Neuronal stem cell (in vitro differentiated cells): Measurements from ENCODE around the gene FEZF2.
A peak's percentile ranks its signal among the peaks of the same experiment; 100 is the strongest.

Source experiments
- DNase-seq: peaks from one replicate; pipeline ENCODE4 v3.0.0-alpha.2; 2013; ENCODE audit warnings: low spot score
- H2AFZ ChIP-seq: one replicate; pipeline ENCODE4 v1.6.1; 2013; ENCODE audit warnings: mild to moderate bottlenecking, low read length, inconsistent platforms
- H2AK5ac ChIP-seq: 2 replicates; pipeline ENCODE4 v1.6.1; 2013; ENCODE audit warnings: low read depth, mild to moderate bottlenecking, inconsistent platforms, low read length, moderate library complexity, mixed read lengths
- H2BK120ac ChIP-seq: 2 replicates; pipeline ENCODE4 v1.6.1; 2013; ENCODE audit warnings: low read depth, mild to moderate bottlenecking, inconsistent platforms, low read length, moderate library complexity, mixed read lengths
- H2BK12ac ChIP-seq: one replicate; pipeline ENCODE4 v1.6.1; 2013; ENCODE audit warnings: low read length, inconsistent platforms
- H2BK15ac ChIP-seq: 2 replicates; pipeline ENCODE4 v1.6.1; 2013; ENCODE audit warnings: mild to moderate bottlenecking, low read length, inconsistent platforms, mixed read lengths
- H2BK5ac ChIP-seq: one replicate; pipeline ENCODE4 v1.6.1; 2013; ENCODE audit warnings: inconsistent platforms, mild to moderate bottlenecking, low read length, moderate library complexity
- H3K14ac ChIP-seq: one replicate; pipeline ENCODE4 v1.6.1; 2013; ENCODE audit warnings: low read length, inconsistent platforms
- H3K18ac ChIP-seq: 2 replicates; pipeline ENCODE4 v1.6.1; 2013; ENCODE audit warnings: low read length, inconsistent platforms
- H3K23ac ChIP-seq: 2 replicates; pipeline ENCODE4 v1.6.1; 2013; ENCODE audit warnings: low read depth, mild to moderate bottlenecking, mixed read lengths, low read length, inconsistent platforms; ENCODE audit not compliant: poor library complexity
- H3K27ac ChIP-seq: replicated peaks from 3 replicates; pipeline ENCODE4 v1.5.1; 2013; ENCODE audit warnings: low read length, inconsistent platforms
- H3K27me3 ChIP-seq, 3 experiments: 2 replicates each; pipeline ENCODE4 v1.6.1; 2013; ENCODE audit warnings: low read length in 3 of 3, mild to moderate bottlenecking in 2 of 3, inconsistent platforms in 1 of 3, low read depth in 1 of 3, mixed read lengths in 1 of 3, moderate library complexity in 1 of 3; ENCODE audit not compliant: control insufficient read depth in 3 of 3, insufficient read depth in 3 of 3
- H3K36me3 ChIP-seq, 2 donors: replicated peaks in 1 of 2; 2 replicates each; pipeline ENCODE4 v1.6.1; 2013; ENCODE audit warnings: low read length in 2 of 2; ENCODE audit not compliant: control insufficient read depth in 2 of 2, insufficient read depth in 2 of 2
- H3K4ac ChIP-seq: 2 replicates; pipeline ENCODE4 v1.6.1; 2013; ENCODE audit warnings: inconsistent platforms, mild to moderate bottlenecking, low read length, moderate library complexity
- H3K4me1 ChIP-seq, 2 donors: 1 replicate in 1 of 2; 2 replicates in 1 of 2; pipeline ENCODE4 v1.6.1; 2013; ENCODE audit warnings: low read length in 2 of 2, low read depth in 1 of 2; ENCODE audit not compliant: control insufficient read depth in 2 of 2, insufficient read depth in 1 of 2
- H3K4me2 ChIP-seq: one replicate; pipeline ENCODE4 v1.6.1; 2013; ENCODE audit warnings: mild to moderate bottlenecking, low read length, inconsistent platforms; ENCODE audit not compliant: insufficient read depth, poor library complexity, severe bottlenecking
- H3K4me3 ChIP-seq, 2 donors: 2 replicates each; pipeline ENCODE4 v1.5.1; 2013; ENCODE audit warnings: low read length in 2 of 2, mild to moderate bottlenecking in 2 of 2, inconsistent platforms in 1 of 2, moderate library complexity in 1 of 2
- H3K79me1 ChIP-seq: one replicate; pipeline ENCODE4 v1.6.1; 2013; ENCODE audit warnings: low read depth, mild to moderate bottlenecking, inconsistent platforms, low read length, moderate library complexity
- H3K9ac ChIP-seq: one replicate; pipeline ENCODE4 v1.6.1; 2013; ENCODE audit warnings: mild to moderate bottlenecking, low read depth, low read length, inconsistent platforms; ENCODE audit not compliant: poor library complexity
- H3K9me3 ChIP-seq, 2 donors: replicated peaks in 1 of 2; 2 replicates each; pipeline versions ENCODE3 to v1.6.1; 2013; ENCODE audit warnings: low read length in 2 of 2, mild to moderate bottlenecking in 2 of 2, inconsistent platforms in 1 of 2, low read depth in 1 of 2, mixed read lengths in 1 of 2, moderate library complexity in 1 of 2; ENCODE audit not compliant: control insufficient read depth in 2 of 2, insufficient read depth in 1 of 2
- H4K8ac ChIP-seq: one replicate; pipeline ENCODE4 v1.6.1; 2013; ENCODE audit warnings: low read depth, mild to moderate bottlenecking, inconsistent platforms, low read length, moderate library complexity
- H4K91ac ChIP-seq: one replicate; pipeline ENCODE4 v1.6.1; 2013; ENCODE audit warnings: low read length, low read depth, mild to moderate bottlenecking, inconsistent platforms; ENCODE audit not compliant: poor library complexity
- WGBS, 2 donors: extraction: QIAGEN DNeasy Blood & Tissue Kit; methylation state at CpG; one replicate each; pipeline ENCODE4 v1.1.7; 2013; ENCODE audit warnings: missing lambda C conversion rate in 2 of 2, mixed read lengths in 1 of 2; ENCODE audit not compliant: insufficient read length in 2 of 2, insufficient replicate concordance in 1 of 2; ENCODE audit errors: extremely low coverage in 2 of 2; 5-methylcytosine and 5-hydroxymethylcytosine counted together

The FEZF2 gene

DNA sequence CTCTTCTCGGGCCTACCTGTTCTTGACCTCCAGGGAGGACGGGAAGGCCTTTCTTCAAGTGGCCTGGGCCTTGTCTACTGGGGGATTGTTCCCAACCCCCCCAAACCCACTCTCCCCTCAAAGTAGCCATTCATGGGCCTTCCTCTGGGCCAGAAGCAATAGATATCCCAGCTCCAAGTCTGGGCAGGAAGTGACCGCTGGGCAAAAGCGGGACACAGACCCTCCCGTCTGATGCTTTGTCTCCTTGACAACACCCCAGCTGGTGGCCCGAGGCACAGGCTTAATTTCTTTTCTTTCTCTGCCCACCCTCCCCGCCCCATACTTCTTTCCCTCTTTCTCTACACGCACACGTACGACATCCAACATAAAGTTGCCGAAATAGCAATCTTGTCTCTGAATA is 41.4 kb upstream of the FEZF2 start:
- H3K9ac ChIP-seq = no peak overlapping the region
- no peak overlapping the region for H4K91ac ChIP-seq
- peak overlapping the region; percentile 60 for H3K4me2 ChIP-seq
- no peak overlapping the region for H2AFZ ChIP-seq
- peaks cover 0 to 9% of the 10 kb centered on the region in 2 donors for H3K9me3 ChIP-seq
- H3K79me1 ChIP-seq = no peaks in the 10 kb centered on the region
- H3K4me1 ChIP-seq = peaks cover 16 to 19% of the 10 kb centered on the region in 2 donors
- no peak overlapping the region for H2BK120ac ChIP-seq
- peak overlapping the region; percentile 75 for H3K27ac ChIP-seq
- no peak overlapping the region for H3K14ac ChIP-seq
- peak; percentile 70 for DNase-seq
- no peak overlapping the region for H2AK5ac ChIP-seq
- H3K27me3 ChIP-seq = peaks cover 0 to 57% (median 41%) of the 10 kb centered on the region in 3 experiments
- H2BK15ac ChIP-seq = no peak overlapping the region
- no peak overlapping the region for H2BK5ac ChIP-seq
- WGBS, 2 donors = no CpG with 5 or more reads among the region's 11 CpGs
- H3K23ac ChIP-seq = no peak overlapping the region
- H3K36me3 ChIP-seq = no peaks in the 10 kb centered on the region
- peak overlapping the region; percentile 54 for H3K18ac ChIP-seq
- no peak overlapping the region for H3K4ac ChIP-seq
- no peak overlapping the region for H4K8ac ChIP-seq
- no peak overlapping the region for H2BK12ac ChIP-seq
- H3K4me3 ChIP-seq = no peak overlapping the region

DNA sequence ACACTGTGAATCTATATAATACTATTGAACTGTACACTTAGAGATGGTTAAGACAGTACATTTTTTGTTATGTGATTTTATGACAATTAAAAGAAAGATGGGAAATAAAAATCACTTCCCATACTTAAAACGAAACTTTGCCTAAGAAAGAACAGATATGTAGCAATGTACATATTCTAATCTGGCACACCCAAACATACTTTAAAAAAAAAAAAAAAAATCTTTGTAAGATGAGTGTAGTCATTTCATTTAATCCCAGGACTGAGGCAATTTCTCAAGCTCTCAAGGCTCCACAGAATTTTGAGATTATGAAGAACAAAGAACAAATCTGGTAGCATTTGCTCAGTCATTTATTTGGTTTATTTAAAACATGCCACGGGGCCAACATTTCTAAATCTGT is 40.3 kb upstream of the FEZF2 start:
- H2BK5ac ChIP-seq = no peak overlapping the region
- H3K27me3 ChIP-seq = peaks cover 0 to 57% (median 36%) of the 10 kb centered on the region in 3 experiments
- WGBS, 2 donors = no CpG with 5 or more reads among the region's 2 CpGs
- H3K4me3 ChIP-seq = no peak overlapping the region
- peaks cover 0 to 14% of the 10 kb centered on the region in 2 donors for H3K9me3 ChIP-seq
- no peak overlapping the region for H3K9ac ChIP-seq
- H2AK5ac ChIP-seq = no peak overlapping the region
- H3K18ac ChIP-seq = no peak overlapping the region
- peaks cover 15 to 19% of the 10 kb centered on the region in 2 donors for H3K4me1 ChIP-seq
- H3K36me3 ChIP-seq = no peaks in the 10 kb centered on the region
- no peaks in the 10 kb centered on the region for H3K79me1 ChIP-seq
- H2BK120ac ChIP-seq = no peak overlapping the region
- no peak overlapping the region for H3K4me2 ChIP-seq
- H2BK12ac ChIP-seq = no peak overlapping the region
- no peak overlapping the region for H4K8ac ChIP-seq
- H3K4ac ChIP-seq = no peak overlapping the region
- no peak overlapping the region for H2AFZ ChIP-seq
- no peak overlapping the region for H4K91ac ChIP-seq
- H3K14ac ChIP-seq = no peak overlapping the region
- H3K27ac ChIP-seq = no peak overlapping the region
- DNase-seq = no peak
- H3K23ac ChIP-seq = no peak overlapping the region
- H2BK15ac ChIP-seq = no peak overlapping the region

DNA sequence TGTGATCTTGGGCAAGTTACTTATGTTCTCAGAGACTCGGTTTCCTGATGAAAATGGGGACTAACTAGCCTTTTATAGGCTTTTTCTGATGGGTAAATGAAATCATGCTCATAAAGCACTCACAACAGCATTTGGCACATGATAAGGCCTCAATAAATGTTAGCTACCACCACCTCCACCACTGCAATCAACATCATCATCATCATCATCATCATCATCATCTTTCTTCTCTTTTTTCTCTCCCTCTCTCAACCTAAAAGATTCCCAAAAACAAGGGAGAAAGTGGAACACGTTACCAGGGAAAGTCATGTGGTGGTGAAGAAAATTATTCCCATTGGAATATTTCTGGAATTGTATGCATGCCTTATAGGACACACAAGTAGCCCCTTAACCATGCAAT is 33.6 kb upstream of the FEZF2 start:
- DNase-seq = no peak
- no peak overlapping the region for H3K4me3 ChIP-seq
- no peak overlapping the region for H3K23ac ChIP-seq
- no peak overlapping the region for H3K18ac ChIP-seq
- H2BK5ac ChIP-seq = no peak overlapping the region
- H2AK5ac ChIP-seq = no peak overlapping the region
- no peak overlapping the region for H4K91ac ChIP-seq
- peaks cover 0 to 2% of the 10 kb centered on the region in 2 donors for H3K4me1 ChIP-seq
- no peak overlapping the region for H2BK15ac ChIP-seq
- no peak overlapping the region for H2BK12ac ChIP-seq
- H2BK120ac ChIP-seq = no peak overlapping the region
- no CpG with 5 or more reads among the region's 2 CpGs for WGBS, 2 donors
- H3K4me2 ChIP-seq = no peak overlapping the region
- no peak overlapping the region for H3K4ac ChIP-seq
- H3K27me3 ChIP-seq = peaks cover 0 to 85% (median 49%) of the 10 kb centered on the region in 3 experiments
- H3K79me1 ChIP-seq = no peaks in the 10 kb centered on the region
- H3K14ac ChIP-seq = no peak overlapping the region
- no peak overlapping the region for H4K8ac ChIP-seq
- H3K9ac ChIP-seq = no peak overlapping the region
- no peaks in the 10 kb centered on the region for H3K36me3 ChIP-seq
- no peak overlapping the region for H3K27ac ChIP-seq
- H3K9me3 ChIP-seq = peaks cover 0 to 4% of the 10 kb centered on the region in 2 donors
- H2AFZ ChIP-seq = no peak overlapping the region

DNA sequence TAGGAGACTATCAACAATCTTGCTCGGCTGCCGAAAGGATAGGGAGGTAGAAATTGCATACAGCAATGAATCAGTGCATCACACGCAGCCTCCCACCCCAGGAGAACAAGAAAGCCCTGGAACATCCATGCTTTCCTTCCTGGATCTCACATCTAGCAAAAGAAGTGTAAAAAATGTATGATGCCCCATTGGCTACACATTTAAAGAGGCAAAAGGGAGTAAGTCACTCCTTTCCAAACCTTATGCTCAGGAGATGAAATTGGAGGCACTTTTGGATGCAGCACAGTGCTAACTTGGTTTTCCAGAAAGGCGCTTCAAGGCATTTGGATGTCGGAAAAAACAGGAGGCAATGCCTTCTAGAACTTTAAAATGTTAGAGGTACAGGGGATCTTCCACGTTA is 32.2 kb upstream of the FEZF2 start:
- no CpG with 5 or more reads among the region's 6 CpGs for WGBS, 2 donors
- DNase-seq = no peak

More for the DNA sequence above, 32.2 kb upstream of the FEZF2 start:
- Histone ChIP-seq H3K4me3 (no peak overlapping the region), H3K9me3 (peaks cover 0 to 4% of the 10 kb centered on the region in 2 donors), H3K79me1 (no peaks in the 10 kb centered on the region), H3K4me2 (no peak overlapping the region), H3K9ac (no peak overlapping the region), H2BK120ac (no peak overlapping the region), H2BK15ac (no peak overlapping the region), H4K8ac (no peak overlapping the region), H2AK5ac (no peak overlapping the region), H3K18ac (no peak overlapping the region), H3K23ac (no peak overlapping the region), H2BK12ac (no peak overlapping the region), H2BK5ac (no peak overlapping the region), H3K14ac (no peak overlapping the region), H3K27me3 (peaks cover 0 to 74% (median 37%) of the 10 kb centered on the region in 3 experiments), H4K91ac (no peak overlapping the region), H3K4me1 (peaks cover 0 to 2% of the 10 kb centered on the region in 2 donors), H3K36me3 (no peaks in the 10 kb centered on the region), H3K27ac (no peak overlapping the region), H2AFZ (no peak overlapping the region), H3K4ac (no peak overlapping the region)
